CD8-positive, alpha-beta memory T cell (primary cell): Measurements from ENCODE around the gene TEP1. TPM values are rescaled to one million over a fixed set of nuclear protein-coding genes. Genes with fewer than 3 reads are reported as not detected.
A peak's percentile ranks its signal among the peaks of the same experiment; 100 is the strongest.

Source experiments
- CTCF ChIA-PET: fragments of 350-600 bp; sonication (Branson Sonifier 250); formaldehyde crosslinking; loops from one replicate; lab custom pipeline; 2021; ENCODE audit warnings: antibody characterized with exemption; lab: Charles Lee
- POLR2A ChIA-PET: fragments of 350-600 bp; sonication (Branson Sonifier 250); formaldehyde crosslinking; loops from one replicate; lab custom pipeline; 2021; ENCODE audit warnings: antibody characterized with exemption; lab: Charles Lee
- DNase-seq, 5 donors: peaks; one replicate each; pipeline versions ENCODE4 v3.0.0 to v3.0.0-alpha.2; 2020 to 2022; ENCODE audit warnings: mixed read lengths in 1 of 5
- H3K27ac ChIP-seq: one replicate; pipeline ENCODE4 v1.7.0; 2013; ENCODE audit warnings: low read depth, mild to moderate bottlenecking, low read length, moderate library complexity
- H3K27me3 ChIP-seq: 2 replicates; pipeline ENCODE4 v1.7.0; 2013; ENCODE audit warnings: low read length, mild to moderate bottlenecking; ENCODE audit not compliant: insufficient read depth, poor library complexity, severe bottlenecking
- H3K36me3 ChIP-seq: 2 replicates; pipeline ENCODE4 v1.7.0; 2013; ENCODE audit warnings: mild to moderate bottlenecking, low read length, moderate library complexity; ENCODE audit not compliant: insufficient read depth
- H3K4me1 ChIP-seq: 2 replicates; pipeline ENCODE4 v1.7.0; 2013; ENCODE audit warnings: mild to moderate bottlenecking, low read length, moderate library complexity; ENCODE audit not compliant: insufficient read depth
- H3K4me3 ChIP-seq: 2 replicates; pipeline ENCODE4 v1.7.0; 2013; ENCODE audit warnings: mild to moderate bottlenecking, low read length
- H3K9me3 ChIP-seq: 2 replicates; pipeline ENCODE4 v1.7.0; 2013; ENCODE audit warnings: mild to moderate bottlenecking, low read length
- H3K27ac Mint-ChIP-seq, 8 donors: one replicate each; pipeline ENCODE4 v1.8.0; 2020 to 2021; ENCODE audit warnings: mixed read lengths in 8 of 8, mild to moderate bottlenecking in 6 of 8, inconsistent platforms in 3 of 8, moderate library complexity in 3 of 8
- H3K27me3 Mint-ChIP-seq, 2 donors: one replicate each; pipeline ENCODE4 v1.8.0; 2020 to 2021; ENCODE audit warnings: mixed read lengths in 2 of 2, mild to moderate bottlenecking in 1 of 2, moderate library complexity in 1 of 2
- H3K36me3 Mint-ChIP-seq, 3 donors: one replicate each; pipeline ENCODE4 v1.8.0; 2020 to 2021; ENCODE audit warnings: mixed read lengths in 3 of 3, inconsistent platforms in 1 of 3, mild to moderate bottlenecking in 1 of 3
- H3K4me1 Mint-ChIP-seq, 3 donors: one replicate each; pipeline ENCODE4 v1.8.0; 2020 to 2021; ENCODE audit warnings: mixed read lengths in 3 of 3, inconsistent platforms in 1 of 3, mild to moderate bottlenecking in 1 of 3
- H3K4me3 Mint-ChIP-seq, 7 donors: one replicate each; pipeline ENCODE4 v1.8.0; 2020 to 2021; ENCODE audit warnings: mixed read lengths in 7 of 7, mild to moderate bottlenecking in 6 of 7, moderate library complexity in 4 of 7, inconsistent platforms in 2 of 7
- H3K9me3 Mint-ChIP-seq, 5 donors: one replicate each; pipeline ENCODE4 v1.8.0; 2020 to 2022; ENCODE audit warnings: mixed read lengths in 5 of 5, mild to moderate bottlenecking in 3 of 5, moderate library complexity in 2 of 5, inconsistent platforms in 1 of 5
- polyA plus RNA-seq: library from polyadenylated mRNA; unstranded; fragments of 300-500 nt; fragmentation: Illumina TruSeq; gene quantifications from one replicate; pipeline ENCODE4 v1.2.3, GENCODE V29; 2021
- total RNA-seq, 2 experiments: library from RNA; stranded (reverse); gene quantifications; one replicate each; pipeline ENCODE4 v1.2.3, GENCODE V29; 2021

Gene TEP1
- total and polyA plus RNA-seq, 3 experiments from 2014 or later: 9.1 to 33.0 (median 31.7) TPM

- Mint-ChIP-seq H3K9me3 (no peaks in the 10 kb centered on the region), H3K4me3 (no peak overlapping the region), H3K36me3 (peaks cover 5 to 83% (median 31%) of the 10 kb centered on the region in 3 donors), H3K27ac (peak overlapping the region in 6 of 8 donors; percentile 3 to 56 (median 32)), H3K4me1 (peaks cover 20 to 26% (median 25%) of the 10 kb centered on the region in 3 donors), H3K27me3 (no peaks in the 10 kb centered on the region)
- no peaks in the 10 kb centered on the region for H3K4me1 ChIP-seq
- peaks cover 7% of the 10 kb centered on the region for H3K36me3 ChIP-seq
- DNase-seq: no peak
- CTCF ChIA-PET: interaction anchor here (0.9 to 2.1 kb wide), 2 partner anchors 12 to 15 kb away, joined by 3 to 5 read pairs; partner anchors contain the start of gene TEP1
- POLR2A ChIA-PET: no interaction called here
- H3K4me3 ChIP-seq: no peak overlapping the region
- no peaks in the 10 kb centered on the region for H3K27me3 ChIP-seq
- no peaks in the 10 kb centered on the region for H3K9me3 ChIP-seq
- H3K27ac ChIP-seq: no peak overlapping the region
These were observed 12.2 kb downstream of the TEP1 start for GRCh38 chr14:20400965-20401593.

- H3K27ac Mint-ChIP-seq: peak overlapping the region in 3 of 8 donors; percentile 2 to 56 (median 9)
- Histone ChIP-seq H3K27ac (no peak overlapping the region), H3K27me3 (no peaks in the 10 kb centered on the region), H3K4me3 (no peak overlapping the region), H3K36me3 (peaks cover 10% of the 10 kb centered on the region), H3K4me1 (no peaks in the 10 kb centered on the region), H3K9me3 (no peaks in the 10 kb centered on the region)
- no peak for DNase-seq
- CTCF ChIA-PET: interaction anchor here (2.1 kb wide), 1 partner anchor 15 kb away, joined by 5 read pairs; no protein-coding TSS in a partner anchor
- no peaks in the 10 kb centered on the region for H3K27me3 Mint-ChIP-seq
- POLR2A ChIA-PET: no interaction called here
- H3K4me3 Mint-ChIP-seq: no peak overlapping the region
- no peaks in the 10 kb centered on the region for H3K9me3 Mint-ChIP-seq
- H3K36me3 Mint-ChIP-seq: peaks cover 5 to 83% (median 31%) of the 10 kb centered on the region in 3 donors
- peaks cover 19 to 25% (median 23%) of the 10 kb centered on the region in 3 donors for H3K4me1 Mint-ChIP-seq
These were observed 12.7 kb downstream of the TEP1 start for GRCh38 chr14:20400589-20400964.

- Mint-ChIP-seq H3K36me3 (peaks cover 10 to 74% (median 29%) of the 10 kb centered on the region in 3 donors), H3K27me3 (no peaks in the 10 kb centered on the region), H3K27ac (peak overlapping the region in 1 of 8 donors; percentile 58), H3K4me3 (no peak overlapping the region), H3K4me1 (peaks cover 13 to 22% (median 16%) of the 10 kb centered on the region in 3 donors), H3K9me3 (no peaks in the 10 kb centered on the region)
- CTCF ChIA-PET: interaction anchor here (1.2 kb wide), 1 partner anchor 213 kb away, joined by 3 read pairs; no protein-coding TSS in a partner anchor
- POLR2A ChIA-PET: no interaction called here
- Histone ChIP-seq H3K9me3 (no peaks in the 10 kb centered on the region), H3K4me1 (no peaks in the 10 kb centered on the region), H3K27me3 (no peaks in the 10 kb centered on the region), H3K4me3 (no peak overlapping the region), H3K27ac (no peak overlapping the region), H3K36me3 (peaks cover 21% of the 10 kb centered on the region)
- DNase-seq: no peak
These were observed 15.8 kb downstream of the TEP1 start for GRCh38 chr14:20397511-20397910.

- no peaks in the 10 kb centered on the region for H3K4me1 ChIP-seq
- Mint-ChIP-seq H3K27ac (no peak overlapping the region), H3K27me3 (no peaks in the 10 kb centered on the region), H3K9me3 (no peaks in the 10 kb centered on the region), H3K4me3 (no peak overlapping the region), H3K4me1 (peaks cover 0 to 8% (median 1%) of the 10 kb centered on the region in 3 donors), H3K36me3 (peaks cover 23 to 84% (median 32%) of the 10 kb centered on the region in 3 donors)
- no peak for DNase-seq
- ChIA-PET POLR2A (no interaction called here), CTCF (interaction anchor here (1.0 to 1.3 kb wide), 3 partner anchors 11 to 216 kb away, joined by 3 read pairs; no protein-coding TSS in a partner anchor)
- H3K36me3 ChIP-seq: peaks cover 62% of the 10 kb centered on the region
- H3K9me3 ChIP-seq: no peaks in the 10 kb centered on the region
- no peak overlapping the region for H3K27ac ChIP-seq
- H3K4me3 ChIP-seq: no peak overlapping the region
- H3K27me3 ChIP-seq: no peaks in the 10 kb centered on the region
These were observed 21.8 kb downstream of the TEP1 start for GRCh38 chr14:20391505-20391904.

- Histone ChIP-seq H3K4me3 (no peak overlapping the region), H3K9me3 (no peaks in the 10 kb centered on the region), H3K27ac (no peak overlapping the region), H3K36me3 (peaks cover 73% of the 10 kb centered on the region), H3K27me3 (no peaks in the 10 kb centered on the region), H3K4me1 (no peaks in the 10 kb centered on the region)
- peak overlapping the region in 2 of 8 donors; percentile 10 to 75 for H3K27ac Mint-ChIP-seq
- no peak overlapping the region for H3K4me3 Mint-ChIP-seq
- H3K27me3 Mint-ChIP-seq: no peaks in the 10 kb centered on the region
- ChIA-PET CTCF (no interaction called here), POLR2A (no interaction called here)
- no peak for DNase-seq
- H3K4me1 Mint-ChIP-seq: peaks cover 0 to 1% (median 0%) of the 10 kb centered on the region in 3 donors
- H3K9me3 Mint-ChIP-seq: no peaks in the 10 kb centered on the region
- peaks cover 18 to 88% (median 23%) of the 10 kb centered on the region in 3 donors for H3K36me3 Mint-ChIP-seq
These were observed 25.1 kb downstream of the TEP1 start for GRCh38 chr14:20388159-20388558.

- H3K36me3 Mint-ChIP-seq: peaks cover 18 to 90% (median 24%) of the 10 kb centered on the region in 3 donors
- no peak overlapping the region for H3K4me3 Mint-ChIP-seq
- Histone ChIP-seq H3K9me3 (no peaks in the 10 kb centered on the region), H3K27ac (no peak overlapping the region), H3K36me3 (peaks cover 78% of the 10 kb centered on the region), H3K4me1 (no peaks in the 10 kb centered on the region), H3K27me3 (no peaks in the 10 kb centered on the region), H3K4me3 (no peak overlapping the region)
- no peak overlapping the region for H3K27ac Mint-ChIP-seq
- POLR2A ChIA-PET: no interaction called here
- H3K9me3 Mint-ChIP-seq: no peaks in the 10 kb centered on the region
- CTCF ChIA-PET: no interaction called here
- H3K4me1 Mint-ChIP-seq: peaks cover 0 to 1% (median 0%) of the 10 kb centered on the region in 3 donors
- H3K27me3 Mint-ChIP-seq: no peaks in the 10 kb centered on the region
- DNase-seq: no peak
These were observed 25.7 kb downstream of the TEP1 start for GRCh38 chr14:20387576-20387975.

GRCh38 chr14:20386276-20386855, 26.9 kb downstream of the TEP1 start:
- H3K27ac Mint-ChIP-seq: peak overlapping the region in 2 of 8 donors; percentile 84 to 91
- ChIA-PET CTCF (no interaction called here), POLR2A (no interaction called here)
- H3K9me3 ChIP-seq: no peaks in the 10 kb centered on the region
- peaks cover 18 to 90% (median 31%) of the 10 kb centered on the region in 3 donors for H3K36me3 Mint-ChIP-seq
- H3K36me3 ChIP-seq: peaks cover 78% of the 10 kb centered on the region
- DNase-seq: no peak
- no peaks in the 10 kb centered on the region for H3K27me3 ChIP-seq
- no peaks in the 10 kb centered on the region for H3K27me3 Mint-ChIP-seq
- H3K4me3 Mint-ChIP-seq: no peak overlapping the region
- no peaks in the 10 kb centered on the region for H3K9me3 Mint-ChIP-seq
- no peaks in the 10 kb centered on the region for H3K4me1 ChIP-seq
- no peak overlapping the region for H3K27ac ChIP-seq
- no peak overlapping the region for H3K4me3 ChIP-seq
- H3K4me1 Mint-ChIP-seq: peaks cover 0 to 1% (median 0%) of the 10 kb centered on the region in 3 donors

GRCh38 chr14:20384886-20385285, 28.4 kb downstream of the TEP1 start:
- Histone ChIP-seq H3K9me3 (no peaks in the 10 kb centered on the region), H3K4me1 (no peaks in the 10 kb centered on the region), H3K27me3 (no peaks in the 10 kb centered on the region), H3K27ac (no peak overlapping the region), H3K4me3 (no peak overlapping the region), H3K36me3 (peaks cover 80% of the 10 kb centered on the region)
- H3K27ac Mint-ChIP-seq: peak overlapping the region in 2 of 8 donors; percentile 49 to 55
- peaks cover 23 to 92% (median 24%) of the 10 kb centered on the region in 3 donors for H3K36me3 Mint-ChIP-seq
- H3K27me3 Mint-ChIP-seq: no peaks in the 10 kb centered on the region
- POLR2A ChIA-PET: no interaction called here
- CTCF ChIA-PET: interaction anchor here (0.6 to 0.7 kb wide), 2 partner anchors 28 to 144 kb away, joined by 3 read pairs; partner anchors contain the start of gene TEP1
- peaks cover 0 to 1% (median 0%) of the 10 kb centered on the region in 3 donors for H3K4me1 Mint-ChIP-seq
- H3K9me3 Mint-ChIP-seq: no peaks in the 10 kb centered on the region
- no peak for DNase-seq
- no peak overlapping the region for H3K4me3 Mint-ChIP-seq
